Smooth muscle cell (in vitro differentiated cells): Measurements from ENCODE around the gene ADAM23. TPM values are rescaled to one million over a fixed set of nuclear protein-coding genes. Genes with fewer than 3 reads are reported as not detected.

Experiments used
- DNase-seq: peaks from one replicate; lab custom pipeline; 2025; ENCODE audit not compliant: unreplicated experiment; lab: John Stamatoyannopoulos, UW
- H2AFZ ChIP-seq: fragments of 200-600 bp; sonication (generic); 2 replicates; pipeline ENCODE4 v1.6.0; 2016; ENCODE audit warnings: antibody characterized with exemption, low read depth, mild to moderate bottlenecking
- H3F3A ChIP-seq: fragments of 200-600 bp; sonication (generic); 2 replicates; pipeline ENCODE4 v1.6.0; 2017; ENCODE audit warnings: antibody characterized with exemption, low read depth
- H3K27ac ChIP-seq: fragments of 200-600 bp; sonication (generic); 2 replicates; pipeline ENCODE4 v1.5.1; 2016; ENCODE audit warnings: low read depth, mild to moderate bottlenecking
- H3K27me3 ChIP-seq: fragments of 200-600 bp; sonication (generic); 2 replicates; pipeline ENCODE4 v1.6.1; 2016; ENCODE audit warnings: low read depth, mild to moderate bottlenecking
- H3K36me3 ChIP-seq: fragments of 200-600 bp; sonication (generic); 2 replicates; pipeline ENCODE4 v1.5.1; 2016; ENCODE audit warnings: low read depth
- H3K4me1 ChIP-seq: fragments of 200-600 bp; sonication (generic); 2 replicates; pipeline ENCODE4 v1.5.1; 2016; ENCODE audit warnings: low read depth
- H3K4me2 ChIP-seq: fragments of 200-600 bp; sonication (generic); 2 replicates; pipeline ENCODE4 v1.6.0; 2016; ENCODE audit warnings: mild to moderate bottlenecking
- H3K4me3 ChIP-seq: fragments of 200-600 bp; sonication (generic); 2 replicates; pipeline ENCODE4 v1.5.1; 2016; ENCODE audit warnings: mild to moderate bottlenecking
- H3K79me2 ChIP-seq: fragments of 200-600 bp; sonication (generic); 2 replicates; pipeline ENCODE4 v1.6.0; 2016; ENCODE audit warnings: low read depth, mild to moderate bottlenecking
- H3K9ac ChIP-seq: fragments of 200-600 bp; sonication (generic); 2 replicates; pipeline ENCODE4 v1.6.0; 2016; ENCODE audit warnings: low read depth
- H3K9me3 ChIP-seq: fragments of 200-600 bp; sonication (generic); replicated peaks from 2 replicates; pipeline ENCODE4 v1.5.1; 2016; ENCODE audit warnings: low read depth
- H4K20me1 ChIP-seq: fragments of 200-600 bp; sonication (generic); 2 replicates; pipeline ENCODE4 v1.6.0; 2016; ENCODE audit warnings: low read depth
- CTCF ChIP-seq: fragments of 200-600 bp; sonication (generic); IDR thresholded peaks from 2 replicates; pipeline ENCODE4 v1.5.1; 2017; ENCODE audit warnings: borderline replicate concordance, mild to moderate bottlenecking, antibody characterized with exemption; ENCODE audit not compliant: insufficient read depth, poor library complexity, severe bottlenecking
- WGBS: methylation state at CpG from one replicate; pipeline ENCODE4 v1.1.7; 2016; ENCODE audit warnings: low lambda C conversion rate; 5-methylcytosine and 5-hydroxymethylcytosine counted together
- polyA plus RNA-seq: library from polyadenylated mRNA; unstranded; fragments of >200 nt; fragmentation: Nextera tagmentation; extraction: Ambion mirVana; gene quantifications from 2 replicates; pipeline ENCODE4 v1.2.1, GENCODE V29; 2016
- total RNA-seq: library from RNA; depleted of rRNA; stranded (reverse); fragments of >200 nt; gene quantifications from 2 replicates; pipeline ENCODE4 v1.2.3, GENCODE V29; 2014

Gene ADAM23
- total and polyA plus RNA-seq, 2 experiments from 2014 or later, result 7.0 to 18.2 TPM

GRCh38 chr2:206452750-206453149 lies 9.4 kb downstream of the ADAM23 start:
- no peaks in the 10 kb centered on the region for H3K4me1 ChIP-seq
- no peak for DNase-seq
- H3K4me3 ChIP-seq, result no peak overlapping the region
- no peak overlapping the region for H3K4me2 ChIP-seq
- no peaks in the 10 kb centered on the region for H3F3A ChIP-seq
- H4K20me1 ChIP-seq, result no peaks in the 10 kb centered on the region
- no peak overlapping the region for H2AFZ ChIP-seq
- no peaks in the 10 kb centered on the region for H3K36me3 ChIP-seq
- no peaks in the 10 kb centered on the region for H3K27me3 ChIP-seq
- no peaks in the 10 kb centered on the region for H3K79me2 ChIP-seq
- no peak overlapping the region for H3K9ac ChIP-seq
- H3K9me3 ChIP-seq, result no peaks in the 10 kb centered on the region
- WGBS, result 45% methylated on average over 3 of the region's 3 CpGs
- H3K27ac ChIP-seq, result no peak overlapping the region
- TF ChIP-seq CTCF, result no peak

GRCh38 chr2:206456078-206456754 lies 12.9 kb downstream of the ADAM23 start:
- WGBS, result 93% methylated on average over 5 of the region's 5 CpGs
- H3K79me2 ChIP-seq, result no peaks in the 10 kb centered on the region
- no peak overlapping the region for H3K4me2 ChIP-seq
- H3K4me1 ChIP-seq, result no peaks in the 10 kb centered on the region
- no peak overlapping the region for H3K4me3 ChIP-seq
- no peaks in the 10 kb centered on the region for H3K9me3 ChIP-seq
- no peaks in the 10 kb centered on the region for H4K20me1 ChIP-seq
- H2AFZ ChIP-seq, result no peak overlapping the region
- no peaks in the 10 kb centered on the region for H3F3A ChIP-seq
- no peaks in the 10 kb centered on the region for H3K27me3 ChIP-seq
- H3K27ac ChIP-seq, result no peak overlapping the region
- TF ChIP-seq CTCF, result no peak
- no peak overlapping the region for H3K9ac ChIP-seq
- H3K36me3 ChIP-seq, result no peaks in the 10 kb centered on the region
- no peak for DNase-seq

GRCh38 chr2:206457188-206457634 lies 13.9 kb downstream of the ADAM23 start:
- 45% methylated on average over 2 of the region's 2 CpGs for WGBS
- no peak for TF ChIP-seq CTCF

GRCh38 chr2:206462240-206462854 lies 19.0 kb downstream of the ADAM23 start:
- 58% methylated on average over 6 of the region's 6 CpGs for WGBS
- H3K9me3 ChIP-seq, result no peaks in the 10 kb centered on the region
- no peak overlapping the region for H3K27ac ChIP-seq
- no peaks in the 10 kb centered on the region for H4K20me1 ChIP-seq
- no peaks in the 10 kb centered on the region for H3F3A ChIP-seq
- H3K4me1 ChIP-seq, result peaks cover 5% of the 10 kb centered on the region
- no peaks in the 10 kb centered on the region for H3K27me3 ChIP-seq
- no peak for DNase-seq
- no peak for TF ChIP-seq CTCF
- H3K36me3 ChIP-seq, result no peaks in the 10 kb centered on the region
- H3K4me3 ChIP-seq, result no peak overlapping the region
- no peaks in the 10 kb centered on the region for H3K79me2 ChIP-seq
- H3K4me2 ChIP-seq, result no peak overlapping the region
- no peak overlapping the region for H2AFZ ChIP-seq
- no peak overlapping the region for H3K9ac ChIP-seq

More at GRCh38 chr2:206457188-206457634, 13.9 kb downstream of the ADAM23 start:
- H3K9ac ChIP-seq, result no peak overlapping the region
- DNase-seq, result no peak
- no peaks in the 10 kb centered on the region for H3K4me1 ChIP-seq
- H3F3A ChIP-seq, result no peaks in the 10 kb centered on the region
- no peaks in the 10 kb centered on the region for H3K36me3 ChIP-seq
- H3K4me2 ChIP-seq, result no peak overlapping the region
- H3K4me3 ChIP-seq, result no peak overlapping the region
- no peaks in the 10 kb centered on the region for H3K27me3 ChIP-seq
- no peak overlapping the region for H3K27ac ChIP-seq
- no peaks in the 10 kb centered on the region for H3K9me3 ChIP-seq
- H3K79me2 ChIP-seq, result no peaks in the 10 kb centered on the region
- H4K20me1 ChIP-seq, result no peaks in the 10 kb centered on the region
- no peak overlapping the region for H2AFZ ChIP-seq
